Measurements from ENCODE around the gene TNFRSF18.

TNFRSF18 gene

GRCh38 chr1:1228596-1229321 lies 22.4 kb upstream of the TNFRSF18 start:
- no peak for DNase-seq (ENCODE audit: insufficient read length, low spot score)
- FAIRE-seq, result no peak

- FAIRE-seq, result no peak
- no peak for DNase-seq (ENCODE audit: insufficient read length, low spot score)
Observed at GRCh38 chr1:1228187-1228586, 21.8 kb upstream of the TNFRSF18 start.

- FAIRE-seq, result no peak
- no peak for DNase-seq (ENCODE audit: insufficient read length, low spot score)
Observed at GRCh38 chr1:1227386-1227785, 21.0 kb upstream of the TNFRSF18 start.

GRCh38 chr1:1226566-1227362 lies 20.4 kb upstream of the TNFRSF18 start:
- FAIRE-seq (no peak), DNase-seq (ENCODE audit: insufficient read length, low spot score) (no peak)

GRCh38 chr1:1225913-1226312 lies 19.5 kb upstream of the TNFRSF18 start:
- no peak for DNase-seq (ENCODE audit: insufficient read length, low spot score)
- FAIRE-seq, result no peak

- DNase-seq (ENCODE audit: insufficient read length, low spot score), result no peak
- FAIRE-seq, result no peak
Observed at GRCh38 chr1:1225238-1225845, 18.9 kb upstream of the TNFRSF18 start.

GRCh38 chr1:1223891-1224290 lies 17.5 kb upstream of the TNFRSF18 start:
- FAIRE-seq, result no peak

GRCh38 chr1:1223321-1223720 lies 16.9 kb upstream of the TNFRSF18 start:
- no peak for DNase-seq (ENCODE audit: insufficient read length, low spot score)
- FAIRE-seq, result no peak

More at GRCh38 chr1:1223891-1224290, 17.5 kb upstream of the TNFRSF18 start:
- DNase-seq (ENCODE audit: insufficient read length, low spot score), result no peak

GRCh38 chr1:1222575-1223225 lies 16.3 kb upstream of the TNFRSF18 start:
- FAIRE-seq (peak; percentile 83), DNase-seq (ENCODE audit: insufficient read length, low spot score) (no peak)

GRCh38 chr1:1221887-1222574 lies 15.6 kb upstream of the TNFRSF18 start:
- DNase-seq (ENCODE audit: insufficient read length, low spot score) (no peak), FAIRE-seq (no peak)

- FAIRE-seq, result no peak
- DNase-seq (ENCODE audit: insufficient read length, low spot score), result no peak
Observed at GRCh38 chr1:1220197-1220596, 13.8 kb upstream of the TNFRSF18 start.

GRCh38 chr1:1219341-1219740 lies 12.9 kb upstream of the TNFRSF18 start:
- FAIRE-seq (no peak), DNase-seq (ENCODE audit: insufficient read length, low spot score) (no peak)

GRCh38 chr1:1218524-1219200 lies 12.3 kb upstream of the TNFRSF18 start:
- no peak for FAIRE-seq
- no peak for DNase-seq (ENCODE audit: insufficient read length, low spot score)

- DNase-seq (ENCODE audit: insufficient read length, low spot score) (peak; percentile 38), FAIRE-seq (no peak)
Observed at GRCh38 chr1:1217621-1218523, 11.5 kb upstream of the TNFRSF18 start.

- FAIRE-seq (no peak), DNase-seq (ENCODE audit: insufficient read length, low spot score) (no peak)
Observed at GRCh38 chr1:1216770-1217620, 10.6 kb upstream of the TNFRSF18 start.

GRCh38 chr1:1215881-1216605 lies 9.7 kb upstream of the TNFRSF18 start:
- DNase-seq (ENCODE audit: insufficient read length, low spot score) (no peak), FAIRE-seq (no peak)

- DNase-seq (ENCODE audit: insufficient read length, low spot score), result no peak
- FAIRE-seq, result no peak
Observed at GRCh38 chr1:1215080-1215676, 8.8 kb upstream of the TNFRSF18 start.

All from HTR-8/SVneo (cell line).